Retinal pigment epithelial cell (primary cell): Measurements from ENCODE around the gene MED1.
A peak's percentile ranks its signal among the peaks of the same experiment; 100 is the strongest.

Experiments used
- DNase-seq: peaks from one replicate; pipeline ENCODE4 v3.0.0-alpha.2; 2010; ENCODE audit warnings: low read depth
- H3K4me3 ChIP-seq: 2 replicates; pipeline ENCODE4 v1.5.1; 2011; ENCODE audit warnings: mild to moderate bottlenecking, low read length, control low read depth, moderate library complexity
- CTCF ChIP-seq: conservative IDR thresholded peaks from 2 replicates; pipeline ENCODE4 v1.5.1; 2011; ENCODE audit warnings: low read depth, low read length, control low read depth, inconsistent platforms

Gene MED1

GRCh38 chr17:39406951-39407350 lies 44.1 kb downstream of the MED1 start:
- DNase-seq: no peak
- H3K4me3 ChIP-seq: no peak overlapping the region
- no peak for TF ChIP-seq CTCF

GRCh38 chr17:39405436-39405835 lies 45.6 kb downstream of the MED1 start:
- DNase-seq: no peak
- no peak for TF ChIP-seq CTCF
- no peak overlapping the region for H3K4me3 ChIP-seq

GRCh38 chr17:39404542-39405378 lies 46.3 kb downstream of the MED1 start:
- no peak overlapping the region for H3K4me3 ChIP-seq
- TF ChIP-seq CTCF: no peak
- DNase-seq: peak; percentile 32

- no peak overlapping the region for H3K4me3 ChIP-seq
- no peak for DNase-seq
- TF ChIP-seq CTCF: no peak
These were observed 48.0 kb downstream of the MED1 start for GRCh38 chr17:39402890-39403605.

- peak overlapping the region; percentile 84 for H3K4me3 ChIP-seq
- peak; percentile 73 for DNase-seq
- TF ChIP-seq CTCF: no peak
These were observed 48.7 kb downstream of the MED1 start for GRCh38 chr17:39402244-39402889.

GRCh38 chr17:39401412-39402243 lies 49.4 kb downstream of the MED1 start, which contains the start of gene FBXL20:
Gene FBXL20 (minus strand): TSS chr17:39401626. CDS start chr17:39401402, 224 bp downstream.
- H3K4me3 ChIP-seq: peak within 1 kb of the TSS; percentile 94
- DNase-seq: peak; percentile 54
- no peak for TF ChIP-seq CTCF
